GM21529 (cell line): ENCODE measurements around the gene SRRM2.
"Not testable (repeated sequence)": the region's sequence is repeated elsewhere in the genome, so short reads cannot be mapped to it uniquely, and the experiment has no call there.

Source experiments
- ATAC-seq: cut with Tn5 transposase; IDR thresholded peaks from one replicate; pipeline ENCODE4 v1.9.1; 2021; ENCODE audit not compliant: unreplicated experiment

Gene SRRM2

GRCh38 chr16:2713985-2714774 lies 38.3 kb upstream of the SRRM2 start:
- no peak for ATAC-seq

DNA sequence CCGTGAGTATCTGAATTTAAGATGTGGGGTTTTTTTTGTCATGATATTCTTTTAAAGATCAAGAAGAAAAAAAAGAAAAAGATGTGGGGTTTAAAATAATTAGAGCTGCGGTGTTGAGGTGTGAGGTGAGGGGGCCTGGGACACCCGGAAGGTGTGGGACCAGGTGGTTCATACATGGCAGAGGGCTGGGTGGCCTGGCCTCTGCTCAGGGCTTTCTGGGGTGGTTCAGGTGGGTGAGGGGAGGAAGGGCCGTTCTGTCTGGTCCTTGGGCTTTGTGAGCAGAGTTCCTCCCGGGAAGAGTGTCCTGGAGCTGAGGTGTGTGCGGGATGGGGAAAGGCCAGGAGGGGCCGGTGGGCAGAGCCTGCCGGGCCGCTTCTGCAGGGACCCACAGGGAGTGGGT lies 37.4 kb upstream of the SRRM2 start:
- ATAC-seq = no peak

DNA sequence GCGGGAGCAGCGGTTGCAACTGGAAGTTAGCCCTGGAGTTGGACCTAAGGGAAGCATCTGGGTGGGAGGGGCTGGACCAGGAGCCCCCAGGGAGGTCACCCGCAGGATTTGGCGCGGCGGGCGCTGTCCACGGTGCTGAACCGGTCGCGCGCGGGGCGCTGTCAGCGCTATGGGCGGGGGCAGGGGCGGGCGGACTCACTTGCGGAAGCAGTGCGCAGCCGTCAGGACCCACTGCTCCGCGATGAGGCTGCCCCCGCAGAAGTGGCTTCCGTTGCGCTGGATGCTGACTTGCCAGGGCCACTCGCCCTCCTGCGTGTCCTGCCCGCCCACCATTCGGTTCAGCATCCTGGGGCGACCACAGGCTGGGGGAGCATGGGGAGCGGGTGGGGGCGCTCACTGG lies 36.9 kb upstream of the SRRM2 start:
- no peak for ATAC-seq

DNA sequence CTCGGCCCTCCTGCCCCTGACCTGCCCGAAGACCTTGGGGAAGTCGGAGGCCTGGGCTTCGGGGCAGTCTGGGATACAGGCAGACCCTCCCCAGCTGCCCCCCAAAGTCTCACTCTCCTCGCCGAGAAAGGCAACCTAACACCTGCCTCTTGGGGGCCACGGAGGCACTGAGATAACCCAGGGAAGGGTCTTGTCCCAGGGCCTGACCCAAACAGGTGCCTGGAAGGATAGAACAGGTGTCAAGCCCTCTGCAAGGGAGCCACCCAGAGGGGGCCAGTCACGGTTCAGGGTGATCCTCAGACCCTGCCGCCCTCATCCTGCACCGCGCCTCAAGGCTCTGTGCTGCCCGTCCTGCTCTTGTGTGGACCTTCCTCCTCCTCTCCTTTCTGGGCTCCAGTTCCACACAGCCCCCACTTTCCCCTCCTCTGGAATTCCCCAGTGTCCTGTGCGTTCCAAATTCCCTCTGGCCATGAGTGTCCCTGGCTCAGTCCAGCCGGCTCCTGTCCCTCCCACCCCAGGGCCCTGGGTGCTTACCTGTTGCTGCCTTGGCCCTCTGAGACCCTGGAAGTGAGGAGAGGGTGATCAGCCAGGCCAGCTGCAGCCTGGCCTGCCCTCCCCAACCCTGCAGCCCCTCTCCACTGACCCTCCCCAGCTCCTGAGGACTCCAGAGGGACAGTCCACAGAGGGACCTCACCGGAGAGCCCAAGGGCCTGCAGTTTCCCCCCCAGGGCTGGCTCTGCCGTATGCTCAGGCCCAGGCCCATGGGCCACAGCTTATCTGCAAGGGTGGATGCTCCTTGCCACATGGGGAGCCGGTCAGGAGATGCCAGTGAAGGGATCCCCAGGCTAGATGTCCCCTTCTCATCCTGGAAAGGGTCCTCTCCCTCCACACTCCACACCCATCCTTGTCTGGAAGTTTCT lies 36.2 kb upstream of the SRRM2 start:
- no peak for ATAC-seq

DNA sequence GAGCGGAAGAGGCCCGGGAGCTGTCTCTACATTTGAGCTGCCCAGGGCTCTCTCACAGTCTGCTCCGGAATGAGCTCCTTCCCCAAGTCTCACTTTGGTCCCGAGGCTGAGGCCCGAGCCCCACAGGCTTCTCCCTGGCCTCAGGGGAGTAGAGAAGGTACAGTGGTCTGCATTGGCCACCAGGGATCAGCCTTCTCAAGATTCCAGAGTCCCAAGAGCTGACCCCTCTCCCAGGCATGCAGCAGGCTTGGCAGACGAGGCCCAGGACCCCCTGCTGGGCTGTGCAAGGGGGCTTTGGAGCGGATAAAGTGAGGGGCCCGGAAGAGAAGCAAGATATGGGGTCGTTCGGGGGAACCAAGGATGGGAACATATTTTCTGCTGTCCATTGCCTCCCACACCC lies 35.5 kb upstream of the SRRM2 start:
- no peak for ATAC-seq

- ATAC-seq = no peak
Observed at GRCh38 chr16:2717383-2718263, 34.8 kb upstream of the SRRM2 start.

- ATAC-seq = no peak
Observed at GRCh38 chr16:2719328-2720063, 32.9 kb upstream of the SRRM2 start.

GRCh38 chr16:2720064-2720457 lies 32.4 kb upstream of the SRRM2 start, which contains the start of gene PRSS27:
TSS of gene PRSS27 (minus strand) at chr16:2720224. CDS start at chr16:2720160, 64 bp downstream.
- no peak for ATAC-seq

DNA sequence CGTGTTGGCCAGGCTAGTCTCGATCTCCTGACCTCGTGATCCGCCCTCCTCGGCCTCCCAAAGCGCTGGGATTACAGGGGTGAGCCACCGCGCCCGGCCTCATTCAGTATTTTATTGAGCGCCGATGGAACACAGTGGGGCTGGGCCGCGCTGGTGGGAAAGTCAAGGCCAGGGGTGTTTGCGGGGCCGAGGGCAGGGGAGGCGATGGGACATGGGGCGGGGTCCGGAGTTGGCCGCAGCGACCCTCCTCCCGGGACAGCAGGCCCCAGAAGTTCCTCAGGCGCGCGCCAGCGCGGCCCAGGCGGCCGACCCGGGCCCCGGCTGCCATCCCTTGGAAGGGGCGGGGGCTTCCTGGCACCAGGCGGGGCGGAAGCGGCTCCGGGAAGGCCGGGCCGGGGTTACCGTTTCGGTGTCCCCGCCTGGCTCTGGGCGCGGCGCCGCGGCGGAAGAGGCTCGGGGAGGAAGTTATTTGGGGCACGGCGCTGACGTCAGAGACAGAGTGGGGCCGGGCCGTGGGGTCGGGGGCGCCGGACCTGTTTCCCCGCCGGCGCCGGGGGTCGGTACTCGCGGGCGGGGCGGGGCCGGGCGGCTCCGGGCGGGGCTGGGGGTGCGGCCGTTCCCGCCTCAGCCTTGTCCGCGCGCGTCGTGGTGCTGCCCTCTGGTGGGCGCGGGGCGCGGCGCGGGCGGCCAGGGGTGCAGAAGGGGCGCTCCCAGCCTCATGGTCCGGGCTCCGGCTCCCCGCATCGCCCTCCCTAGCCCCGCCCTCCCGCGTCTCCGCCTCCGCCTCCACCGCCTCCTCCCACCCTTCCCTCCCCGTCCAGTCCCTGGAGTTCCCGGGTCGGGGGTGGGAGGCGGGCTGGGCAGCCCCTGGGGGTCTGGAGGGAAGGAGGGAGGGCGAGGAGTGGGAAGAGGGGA lies 31.5 kb upstream of the SRRM2 start:
- ATAC-seq = peak; percentile 76

- not testable (repeated sequence) for ATAC-seq
Observed at GRCh38 chr16:2721634-2722173, 30.7 kb upstream of the SRRM2 start.

- ATAC-seq = no peak
Observed at GRCh38 chr16:2724088-2724676, 28.3 kb upstream of the SRRM2 start.

DNA sequence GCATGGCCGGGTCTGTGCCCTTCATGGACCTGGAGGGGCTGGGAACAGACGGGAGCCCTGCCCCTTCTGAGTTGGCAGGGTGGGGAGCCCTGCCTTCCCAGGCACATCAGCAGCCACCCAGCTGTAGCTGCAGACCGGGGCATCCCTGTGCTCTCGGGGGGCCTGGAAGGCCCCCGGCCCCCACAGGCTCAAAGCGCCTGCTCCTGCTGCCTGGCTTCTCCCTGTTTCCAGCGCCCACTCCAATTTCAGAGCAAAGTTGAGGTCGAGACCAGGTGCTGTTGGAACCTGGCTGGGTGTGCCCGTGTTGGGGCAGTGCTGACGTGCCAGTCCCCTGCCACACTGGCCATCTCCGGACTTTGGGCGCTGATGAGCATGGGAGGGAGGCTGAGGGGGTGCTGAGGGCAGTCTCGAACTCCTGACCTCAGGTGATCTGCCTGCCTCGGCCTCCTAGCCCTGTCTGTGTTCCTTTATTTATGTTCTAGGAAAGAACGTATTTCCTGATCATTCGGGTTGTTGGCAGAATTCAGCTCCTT lies 27.6 kb upstream of the SRRM2 start:
- ATAC-seq = no peak

GRCh38 chr16:2726923-2727322 lies 25.5 kb upstream of the SRRM2 start:
- no peak for ATAC-seq

DNA sequence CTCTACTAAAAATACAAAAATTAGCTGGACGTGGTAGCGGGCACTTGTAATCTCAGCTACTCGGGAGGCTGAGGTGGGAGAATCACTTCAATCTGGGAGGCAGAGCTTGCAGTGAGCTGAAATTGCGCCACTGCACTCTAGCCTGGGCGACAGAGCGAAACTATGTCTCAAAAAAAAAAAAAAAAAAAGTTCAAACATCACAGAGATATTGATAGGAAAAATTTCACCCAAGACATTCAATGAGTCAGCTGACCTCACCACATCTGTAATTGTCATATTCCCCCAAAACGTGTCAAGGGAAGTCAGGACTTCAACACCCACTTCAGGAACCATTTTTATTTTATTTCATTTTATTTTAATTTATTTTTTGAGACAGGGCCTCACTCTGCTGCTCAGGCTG lies 24.4 kb upstream of the SRRM2 start:
- no peak for ATAC-seq

DNA sequence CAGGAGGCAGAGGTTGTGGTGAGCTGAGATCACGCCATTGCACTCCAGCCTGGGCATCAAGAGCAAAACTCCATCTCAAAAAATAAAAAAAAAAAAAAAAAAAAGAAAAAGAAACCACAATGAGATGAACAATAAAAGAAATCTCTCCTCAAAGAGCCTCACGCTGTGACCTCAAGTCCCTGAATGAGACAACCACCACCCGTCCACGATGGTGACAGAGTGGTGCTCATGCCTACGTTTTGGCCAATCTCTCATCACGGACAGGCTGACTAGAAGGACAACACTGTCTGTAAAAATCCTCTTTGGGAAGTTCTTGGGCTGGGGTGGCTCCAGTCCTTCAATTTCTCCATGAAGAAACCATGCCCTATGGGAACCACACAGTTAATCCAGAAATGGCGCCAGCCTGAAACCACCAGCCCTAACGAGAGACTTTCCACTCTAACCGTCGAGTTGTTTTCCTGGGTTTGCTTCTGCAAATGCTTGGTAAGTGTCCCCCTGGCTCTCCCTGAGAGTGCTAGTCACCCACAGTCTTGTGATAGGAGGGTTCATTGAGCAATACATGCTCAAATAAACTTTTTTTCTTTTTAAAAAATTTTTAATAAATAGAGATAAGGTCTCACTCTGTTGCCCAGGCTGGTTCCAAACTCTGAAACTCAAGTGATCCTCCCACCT lies 17.5 kb upstream of the SRRM2 start:
- ATAC-seq = no peak

GRCh38 chr16:2736476-2737237 lies 15.8 kb upstream of the SRRM2 start:
- ATAC-seq = no peak

- no peak for ATAC-seq
Observed at GRCh38 chr16:2737238-2737605, 15.2 kb upstream of the SRRM2 start.
